IPS-20b (cell line): ENCODE results near the gene RSRC1.

Source experiments
- H3K27ac ChIP-seq: one replicate; pipeline ENCODE4 v1.5.1; 2013; ENCODE audit warnings: low read length
- H3K27me3 ChIP-seq: 2 replicates; pipeline ENCODE4 v1.6.1; 2013; ENCODE audit warnings: mild to moderate bottlenecking, low read length, inconsistent platforms; ENCODE audit not compliant: insufficient read depth
- H3K36me3 ChIP-seq: 2 replicates; pipeline ENCODE4 v1.6.1; 2013; ENCODE audit warnings: low read depth, mild to moderate bottlenecking, inconsistent platforms, low read length, moderate library complexity; ENCODE audit not compliant: insufficient read depth
- H3K4me1 ChIP-seq: 2 replicates; pipeline ENCODE4 v1.6.1; 2013; ENCODE audit warnings: mild to moderate bottlenecking, control low read depth, inconsistent platforms, low read length, moderate library complexity; ENCODE audit not compliant: insufficient read depth
- H3K4me3 ChIP-seq: 2 replicates; pipeline ENCODE4 v1.5.1; 2013; ENCODE audit warnings: mild to moderate bottlenecking, low read length, inconsistent platforms
- H3K9ac ChIP-seq: 2 replicates; pipeline ENCODE4 v1.6.1; 2013; ENCODE audit warnings: low read depth, mild to moderate bottlenecking, inconsistent platforms, low read length, moderate library complexity
- H3K9me3 ChIP-seq: 2 replicates; pipeline ENCODE4 v1.6.1; 2013; ENCODE audit warnings: mild to moderate bottlenecking, low read depth, low read length, inconsistent platforms; ENCODE audit not compliant: insufficient read depth

The RSRC1 gene

DNA sequence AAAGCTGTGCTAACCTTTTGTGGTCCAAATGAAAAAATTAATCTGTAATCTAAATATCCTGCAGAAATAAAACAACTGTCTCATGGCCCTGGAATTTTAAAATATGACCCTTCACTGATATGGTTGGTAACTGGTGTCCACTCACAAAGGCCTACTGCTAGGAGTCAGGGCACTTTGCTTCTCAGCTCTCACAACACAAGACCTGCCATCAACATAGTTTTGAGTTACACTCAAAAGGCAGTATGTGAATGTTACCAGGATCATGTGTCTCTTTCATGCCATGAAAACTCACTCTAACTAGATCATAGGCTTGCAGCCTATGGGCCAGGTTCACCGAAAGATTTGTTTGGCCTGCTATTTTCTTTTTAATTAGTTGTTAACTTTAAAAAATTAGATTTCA lies 451.1 kb downstream of the RSRC1 start:
- Histone ChIP-seq H3K4me1 (no peaks in the 10 kb centered on the region), H3K27me3 (no peaks in the 10 kb centered on the region), H3K36me3 (no peaks in the 10 kb centered on the region), H3K4me3 (no peak overlapping the region), H3K27ac (no peak overlapping the region), H3K9ac (no peak overlapping the region), H3K9me3 (no peaks in the 10 kb centered on the region)

DNA sequence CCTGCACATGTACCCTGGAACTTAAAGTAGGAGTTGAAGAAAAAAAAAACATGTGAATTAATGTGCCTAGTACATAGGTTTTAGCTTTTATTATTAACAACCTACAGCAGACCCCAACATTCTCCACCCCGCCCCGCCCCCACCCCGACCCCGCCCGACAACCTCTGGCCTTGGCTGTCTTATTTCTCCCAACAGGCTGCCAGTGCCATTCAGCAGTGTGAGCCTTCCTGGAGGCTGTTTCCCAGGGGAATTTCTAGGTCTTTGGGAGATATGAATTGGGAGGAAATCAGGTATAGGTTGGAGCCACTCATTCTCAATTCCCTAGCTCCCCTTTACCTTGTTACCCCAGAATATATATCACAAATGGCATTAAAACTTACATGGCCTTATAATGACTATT lies 452.8 kb downstream of the RSRC1 start:
- Histone ChIP-seq H3K9me3 (no peaks in the 10 kb centered on the region), H3K9ac (no peak overlapping the region), H3K4me3 (no peak overlapping the region), H3K27ac (no peak overlapping the region), H3K27me3 (no peaks in the 10 kb centered on the region), H3K36me3 (no peaks in the 10 kb centered on the region), H3K4me1 (no peaks in the 10 kb centered on the region)

DNA sequence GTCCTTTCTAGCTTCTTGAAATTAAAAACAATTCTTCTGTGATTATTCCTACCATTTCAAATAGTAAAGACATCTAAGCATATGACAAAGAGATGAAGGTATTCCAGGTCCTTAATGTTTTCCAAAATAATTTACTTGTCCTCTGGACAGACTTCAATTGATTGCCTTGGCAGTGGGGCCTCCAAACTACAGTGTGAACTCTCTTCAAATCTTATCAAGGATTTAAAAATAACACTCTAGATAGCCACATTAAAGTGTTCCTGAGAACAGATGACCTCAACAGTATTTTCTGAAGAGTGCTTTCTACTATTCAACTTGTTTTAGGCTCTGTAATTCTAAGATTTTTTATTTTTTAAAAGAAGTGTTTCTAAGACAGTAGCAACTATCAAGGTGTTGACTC lies 453.2 kb downstream of the RSRC1 start:
- Histone ChIP-seq H3K9me3 (no peaks in the 10 kb centered on the region), H3K36me3 (no peaks in the 10 kb centered on the region), H3K27ac (no peak overlapping the region), H3K27me3 (no peaks in the 10 kb centered on the region), H3K4me1 (no peaks in the 10 kb centered on the region), H3K9ac (no peak overlapping the region), H3K4me3 (no peak overlapping the region)

DNA sequence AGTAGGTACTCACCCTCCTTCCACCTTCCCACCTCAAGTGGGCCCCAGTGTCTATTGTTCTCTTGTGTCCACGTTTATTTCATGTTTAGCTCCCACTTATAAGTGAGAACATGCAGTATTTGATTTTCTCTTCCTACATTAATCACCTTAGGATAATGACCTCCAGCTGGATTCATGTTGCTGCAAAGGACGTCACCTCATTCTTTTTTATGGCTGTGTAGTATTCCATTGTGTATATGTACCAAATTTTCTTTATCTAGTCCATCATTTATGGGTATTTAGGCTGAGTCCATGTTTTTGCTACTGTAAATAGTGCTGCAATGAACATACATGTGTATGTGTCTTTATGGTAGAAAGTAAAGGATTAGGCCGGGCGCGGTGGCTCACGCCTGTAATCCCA lies 455.2 kb downstream of the RSRC1 start:
- Histone ChIP-seq H3K27ac (no peak overlapping the region), H3K36me3 (no peaks in the 10 kb centered on the region), H3K9me3 (no peaks in the 10 kb centered on the region), H3K4me3 (no peak overlapping the region), H3K27me3 (peaks cover 14% of the 10 kb centered on the region), H3K9ac (no peak overlapping the region), H3K4me1 (no peaks in the 10 kb centered on the region)

DNA sequence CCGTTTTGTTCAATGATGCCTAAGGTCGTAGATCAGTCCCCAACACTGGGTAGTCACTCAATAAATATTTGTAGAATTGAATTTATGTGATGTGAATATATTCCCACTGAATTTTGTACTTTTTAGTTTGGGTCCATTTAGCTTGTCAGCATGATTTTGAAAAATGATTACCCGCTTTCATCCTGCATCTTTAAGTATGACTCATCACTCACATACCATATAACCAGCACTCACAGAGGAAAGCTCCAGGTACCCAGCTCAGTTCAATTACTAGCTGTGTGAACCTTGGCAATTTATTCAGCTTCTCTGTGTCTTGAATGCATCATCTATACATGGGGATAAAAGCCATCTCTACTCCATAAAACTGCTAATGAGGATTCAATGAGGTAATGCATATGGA lies 458.9 kb downstream of the RSRC1 start:
- no peaks in the 10 kb centered on the region for H3K36me3 ChIP-seq
- H3K9ac ChIP-seq: no peak overlapping the region
- H3K9me3 ChIP-seq: no peaks in the 10 kb centered on the region
- no peaks in the 10 kb centered on the region; the same call in 1 of the 2 replicates for H3K4me1 ChIP-seq
- no peak overlapping the region for H3K4me3 ChIP-seq
- no peak overlapping the region for H3K27ac ChIP-seq
- peaks cover 38% of the 10 kb centered on the region for H3K27me3 ChIP-seq

DNA sequence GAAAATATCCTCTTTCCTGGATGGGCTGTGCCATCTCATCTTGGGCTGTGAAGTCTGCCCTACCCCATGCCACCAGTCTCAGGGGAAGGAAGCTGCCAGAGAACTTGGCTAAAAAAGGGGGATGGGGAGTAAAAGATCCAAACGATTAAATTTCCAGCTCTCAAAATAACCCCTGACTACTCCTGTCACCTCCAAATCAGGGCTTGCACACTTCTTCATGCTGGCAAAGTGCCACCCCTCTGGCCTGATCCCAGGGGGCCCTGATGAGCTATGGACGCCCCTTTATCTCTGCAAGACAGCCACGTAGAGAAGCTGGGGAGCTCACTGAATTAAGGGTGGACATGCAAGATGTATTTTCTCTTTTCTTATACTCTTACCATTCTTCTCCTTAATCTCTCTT lies 459.9 kb downstream of the RSRC1 start:
- H3K4me3 ChIP-seq: no peak overlapping the region
- H3K9me3 ChIP-seq: no peaks in the 10 kb centered on the region
- peaks cover 38% of the 10 kb centered on the region for H3K27me3 ChIP-seq
- H3K4me1 ChIP-seq: no peaks in the 10 kb centered on the region; the same call in 1 of the 2 replicates
- H3K9ac ChIP-seq: no peak overlapping the region
- no peaks in the 10 kb centered on the region for H3K36me3 ChIP-seq
- no peak overlapping the region for H3K27ac ChIP-seq

DNA sequence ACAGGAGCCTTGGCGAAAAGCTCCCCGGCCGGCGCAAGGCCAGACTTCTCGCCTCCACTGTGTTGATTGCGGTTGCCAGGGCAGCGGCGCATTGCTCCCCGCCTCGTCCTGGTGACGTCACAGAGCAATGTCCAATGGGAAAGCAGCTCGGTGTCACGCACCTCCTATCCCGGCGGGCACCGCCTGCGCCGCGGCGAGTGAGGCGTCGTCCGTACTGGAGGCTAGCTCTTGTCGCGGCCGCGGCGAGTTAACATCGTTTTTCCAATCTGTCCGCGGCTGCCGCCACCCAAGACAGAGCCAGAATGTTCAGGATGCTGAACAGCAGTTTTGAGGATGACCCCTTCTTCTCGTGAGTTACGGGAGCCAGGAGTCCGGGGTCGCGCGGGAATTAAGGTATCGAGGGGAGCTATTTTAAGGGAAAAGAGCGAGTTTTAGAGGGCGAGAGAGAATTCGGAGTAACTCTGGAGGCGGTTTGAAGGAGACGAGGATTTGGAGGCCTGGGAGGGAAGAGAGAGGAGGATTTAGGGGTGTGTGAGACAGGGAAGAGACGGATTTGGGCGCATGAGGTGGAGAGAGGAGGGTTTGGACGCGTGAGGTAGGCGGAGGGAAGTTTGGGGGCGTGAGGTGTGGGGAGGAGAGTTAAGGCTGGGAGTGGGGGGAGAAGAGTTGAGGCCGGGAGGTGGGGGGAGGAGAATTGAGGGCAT lies 461.3 kb downstream of the RSRC1 start, which contains the start of gene MLF1:
Gene MLF1 (plus strand): TSS at position 196 of the 704 bp plus-strand sequence. CDS start 107 bp downstream, at position 303.
- peaks cover 38% of the 10 kb centered on the region for H3K27me3 ChIP-seq
- H3K9me3 ChIP-seq: no peaks in the 10 kb centered on the region
- H3K9ac ChIP-seq: peak within 1 kb of the TSS; percentile 90
- peak within 1 kb of the TSS; percentile 94 for H3K4me3 ChIP-seq
- H3K27ac ChIP-seq: no peak within 1 kb of the TSS
- H3K4me1 ChIP-seq: peaks cover 6% of the 10 kb centered on the region
- no peaks in the 10 kb centered on the region for H3K36me3 ChIP-seq

DNA sequence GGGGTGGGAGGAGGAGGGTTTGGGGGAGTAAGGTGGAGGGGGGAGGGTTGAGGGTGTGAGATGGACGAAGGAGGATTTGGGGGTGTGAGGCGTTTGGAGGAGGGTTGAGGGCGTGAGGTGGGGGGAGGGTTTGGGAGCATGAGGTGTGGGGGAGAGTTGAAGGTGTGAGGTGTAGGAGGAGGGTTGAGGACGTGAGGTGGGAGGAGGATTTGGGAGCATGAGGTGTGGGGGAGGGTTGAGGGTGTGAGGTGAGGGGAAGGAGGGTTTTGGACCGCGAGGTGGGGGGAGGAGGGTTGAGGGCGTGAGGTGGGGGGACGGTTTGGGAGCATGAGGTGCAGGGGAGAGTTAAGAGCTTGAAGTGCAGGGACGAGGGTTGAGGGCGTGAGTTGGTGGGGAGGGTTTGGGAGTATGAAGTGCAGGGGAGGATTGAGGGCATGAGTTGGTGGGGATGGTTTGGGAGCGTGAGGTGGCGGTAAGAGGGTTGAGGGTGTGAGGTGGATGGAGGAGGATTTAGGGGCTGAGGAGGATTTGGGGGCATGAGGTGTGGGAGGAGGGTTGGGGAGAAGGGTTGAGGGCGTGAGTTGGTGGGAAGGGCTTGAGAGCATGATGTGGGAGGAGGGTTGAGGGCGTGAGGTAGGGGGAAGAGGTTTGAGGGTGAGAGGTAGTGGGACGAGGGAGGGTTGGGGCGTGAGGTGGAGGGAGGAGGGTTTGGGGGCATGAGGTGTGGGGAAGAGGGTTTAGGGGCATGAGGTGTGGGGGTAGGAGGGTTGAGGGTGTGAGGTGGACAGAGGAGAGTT lies 462.3 kb downstream of the RSRC1 start:
- Histone ChIP-seq H3K27me3 (peaks cover 38% of the 10 kb centered on the region), H3K27ac (no peak overlapping the region), H3K4me3 (no peak overlapping the region), H3K4me1 (peaks cover 7% of the 10 kb centered on the region), H3K36me3 (no peaks in the 10 kb centered on the region), H3K9ac (no peak overlapping the region), H3K9me3 (no peaks in the 10 kb centered on the region)

DNA sequence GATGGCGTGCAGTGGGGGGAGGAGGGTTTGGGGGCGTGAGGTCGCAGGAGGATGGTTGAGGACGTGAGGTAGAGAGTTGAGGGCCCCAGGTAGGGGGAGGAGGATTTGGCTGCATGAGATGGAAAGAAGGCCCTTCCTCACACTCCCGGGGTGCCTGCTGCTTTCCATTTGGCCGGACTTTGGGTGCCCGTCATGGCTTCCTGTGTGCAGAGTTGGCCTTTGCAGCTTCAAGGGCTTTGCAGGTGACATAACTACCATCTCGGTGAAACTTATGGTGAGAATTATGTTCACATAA lies 462.8 kb downstream of the RSRC1 start:
- Histone ChIP-seq H3K36me3 (no peaks in the 10 kb centered on the region), H3K9ac (no peak overlapping the region), H3K27me3 (peaks cover 38% of the 10 kb centered on the region), H3K4me1 (peaks cover 7% of the 10 kb centered on the region), H3K9me3 (no peaks in the 10 kb centered on the region), H3K4me3 (no peak overlapping the region), H3K27ac (no peak overlapping the region)

DNA sequence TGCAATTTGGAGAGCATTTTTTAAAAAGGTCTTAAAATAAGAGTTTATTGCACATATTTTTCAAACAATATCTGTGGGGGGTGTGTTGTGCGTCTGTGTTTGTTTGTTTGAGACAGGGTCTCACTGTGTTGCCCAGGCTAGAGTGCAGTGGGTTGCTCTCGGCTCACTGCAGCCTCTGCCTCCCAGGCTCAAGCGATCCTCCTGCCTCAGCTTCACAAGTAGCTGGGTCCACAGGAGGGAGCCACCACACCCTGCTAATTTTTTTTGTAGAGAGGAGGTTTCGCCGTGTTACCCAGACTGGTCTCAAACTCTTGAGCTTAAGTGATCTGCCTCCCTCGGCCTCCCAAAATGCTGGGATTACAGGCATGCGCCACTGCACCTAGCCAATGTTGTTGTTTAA lies 463.8 kb downstream of the RSRC1 start:
- peaks cover 7% of the 10 kb centered on the region for H3K4me1 ChIP-seq
- H3K36me3 ChIP-seq: no peaks in the 10 kb centered on the region
- no peak overlapping the region for H3K9ac ChIP-seq
- H3K27ac ChIP-seq: no peak overlapping the region
- H3K27me3 ChIP-seq: peaks cover 38% of the 10 kb centered on the region
- no peaks in the 10 kb centered on the region for H3K9me3 ChIP-seq
- no peak overlapping the region for H3K4me3 ChIP-seq

DNA sequence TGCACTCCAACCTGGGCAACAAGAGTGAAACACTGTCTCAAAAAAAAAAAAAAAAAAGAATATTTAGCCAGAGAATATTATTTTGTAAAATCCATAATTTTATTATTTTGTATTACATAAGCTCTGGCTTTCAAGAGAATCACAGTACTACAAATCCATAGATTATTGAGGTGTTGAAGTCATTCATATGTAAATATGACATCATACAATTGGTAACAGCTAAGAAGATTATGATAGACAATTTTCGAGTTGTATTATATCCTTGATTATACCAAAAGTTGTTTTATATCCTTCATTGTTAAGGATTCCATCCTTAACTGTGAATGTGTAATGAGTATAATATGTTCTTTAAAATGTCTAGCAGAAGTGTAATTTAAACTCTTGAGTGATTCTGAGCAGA lies 464.8 kb downstream of the RSRC1 start:
- Histone ChIP-seq H3K4me3 (no peak overlapping the region), H3K9me3 (no peaks in the 10 kb centered on the region), H3K27ac (no peak overlapping the region), H3K27me3 (peaks cover 28% of the 10 kb centered on the region), H3K4me1 (peaks cover 7% of the 10 kb centered on the region), H3K36me3 (no peaks in the 10 kb centered on the region), H3K9ac (no peak overlapping the region)

DNA sequence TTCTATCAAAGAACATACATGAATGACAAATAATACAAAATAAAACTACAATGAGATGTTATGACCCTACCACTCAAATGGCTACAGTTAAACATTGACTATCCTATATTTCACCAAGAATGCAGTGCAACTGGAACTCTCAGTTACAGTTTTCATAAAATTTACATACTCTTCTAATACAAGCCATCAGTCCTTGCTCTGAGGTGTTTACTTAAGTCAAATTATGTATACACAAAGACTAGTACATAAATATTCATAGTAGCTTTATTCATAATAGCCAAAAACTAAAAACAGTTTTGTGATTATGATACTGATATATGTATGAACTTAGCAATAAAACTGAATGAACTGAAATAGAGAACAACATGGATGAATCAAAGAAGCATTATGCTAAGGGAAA lies 480.3 kb downstream of the RSRC1 start:
- Histone ChIP-seq H3K4me3 (no peak overlapping the region), H3K4me1 (no peaks in the 10 kb centered on the region), H3K9me3 (no peaks in the 10 kb centered on the region), H3K27me3 (no peaks in the 10 kb centered on the region), H3K36me3 (no peaks in the 10 kb centered on the region), H3K27ac (no peak overlapping the region), H3K9ac (no peak overlapping the region)
